Astrocyte of the hippocampus (primary cell): ENCODE data around the gene LRBA.

Experiments used
- DNase-seq: peaks from one replicate; pipeline ENCODE4 v3.0.0; 2011; ENCODE audit warnings: low read depth, low spot score

Gene LRBA

DNA sequence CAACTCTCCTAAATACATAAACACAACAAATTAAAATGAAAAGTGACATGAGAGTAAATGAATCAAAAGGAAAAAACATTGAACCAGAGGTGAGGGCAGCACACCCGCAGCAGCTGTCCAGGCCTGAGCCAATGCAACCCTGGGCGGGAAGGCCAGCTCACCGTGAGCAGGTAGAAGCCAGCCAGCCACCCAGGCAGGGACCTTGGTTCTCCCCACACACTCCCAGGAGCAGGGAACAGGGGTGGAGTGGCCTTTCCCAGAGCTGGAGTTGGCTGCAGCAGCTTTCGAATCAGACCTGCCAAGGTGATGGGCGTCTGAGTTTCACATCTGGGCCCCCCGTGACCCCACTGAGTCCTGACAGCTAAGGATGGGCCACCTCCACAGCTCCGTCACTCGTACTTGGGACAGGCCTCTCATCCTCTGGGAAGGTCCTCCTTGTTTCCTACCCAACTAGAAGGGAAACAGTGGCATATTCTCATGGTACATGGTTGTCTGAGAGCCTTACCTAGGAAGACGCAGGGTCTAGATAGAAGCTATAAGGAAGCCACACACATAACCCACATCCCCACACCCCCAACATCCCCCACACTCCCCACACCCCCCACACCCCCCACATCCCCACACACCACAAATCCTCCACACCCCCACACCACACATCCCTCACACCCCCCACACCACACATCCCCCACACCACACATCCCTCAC, 764.6 kb downstream of the LRBA start:
- no peak for DNase-seq

DNA sequence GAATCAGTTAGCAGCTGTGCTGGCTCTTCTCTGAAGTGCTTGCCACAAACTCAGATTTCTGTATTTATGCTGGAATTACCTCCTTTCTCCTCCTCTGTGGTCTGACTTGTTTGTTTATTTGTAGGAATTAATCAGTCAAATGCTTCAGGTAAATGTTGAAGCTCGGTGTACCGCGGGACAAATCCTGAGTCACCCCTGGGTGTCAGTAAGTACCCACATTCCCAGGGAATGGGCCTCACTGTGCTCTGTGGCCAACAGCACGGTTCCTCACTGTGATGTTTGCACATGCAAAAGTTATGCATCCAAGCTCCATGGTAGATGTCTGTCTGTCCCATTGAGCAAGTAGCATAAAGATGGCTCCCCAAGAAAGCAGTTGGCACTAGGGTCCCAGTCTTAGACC, 766.9 kb downstream of the LRBA start:
- peak; percentile 68 for DNase-seq

DNA sequence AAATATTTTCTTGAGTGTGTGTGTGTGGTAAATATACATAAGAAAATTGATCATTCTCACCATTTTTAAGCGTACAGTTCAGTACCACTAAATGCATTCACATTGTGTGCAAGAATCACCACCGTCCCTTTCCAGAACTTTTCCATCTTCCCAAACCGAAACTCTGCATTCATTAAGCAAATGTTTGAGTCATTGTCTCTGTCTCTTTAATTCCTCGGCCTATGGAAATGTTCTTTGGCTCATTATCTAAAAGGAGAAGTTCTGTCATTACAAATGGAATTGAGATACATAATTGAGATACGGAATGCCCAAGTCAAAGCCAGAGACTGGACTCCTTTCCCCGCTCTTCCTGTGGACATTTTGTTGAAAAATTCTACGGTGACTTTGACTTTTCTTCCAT, 767.9 kb downstream of the LRBA start:
- DNase-seq, result no peak

DNA sequence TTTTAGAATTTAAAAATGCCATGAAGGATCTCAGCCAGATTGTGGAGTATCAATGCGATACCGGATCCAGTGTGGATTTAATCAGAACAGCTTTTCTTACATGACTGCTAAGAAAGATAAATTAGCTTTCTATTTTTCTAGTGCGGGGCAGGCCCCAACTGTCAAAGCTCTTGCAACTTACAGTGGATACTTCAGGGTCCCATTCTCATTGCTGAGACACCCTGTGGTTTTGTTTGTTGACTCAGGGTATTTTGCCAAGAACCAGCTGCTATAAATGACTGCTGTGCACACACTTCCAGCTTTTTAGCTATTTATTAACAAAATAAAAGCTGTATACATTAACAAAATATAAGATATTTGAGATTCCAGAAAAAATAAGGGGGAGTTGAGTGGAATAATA, 770.5 kb downstream of the LRBA start:
- peak; percentile 87 for DNase-seq

DNA sequence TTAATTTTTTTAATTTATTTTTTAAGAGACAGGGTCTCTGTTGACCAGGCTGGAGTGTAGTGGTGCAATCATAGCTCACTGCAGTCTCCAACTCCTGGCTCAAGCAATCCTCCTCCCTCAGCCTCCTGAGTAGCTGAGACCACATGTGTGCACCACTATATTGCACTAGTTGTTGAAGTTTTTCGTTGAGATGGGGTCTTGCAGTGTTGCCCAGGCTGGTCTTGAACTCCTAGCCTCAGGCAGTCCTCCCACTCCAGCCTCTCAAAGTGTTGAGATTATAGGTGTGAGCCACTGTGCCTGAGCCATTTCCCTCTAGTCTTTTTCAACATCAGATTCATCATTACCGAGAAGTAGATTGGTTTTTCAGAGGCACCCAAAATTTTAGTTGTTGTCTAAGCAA, 771.2 kb downstream of the LRBA start:
- no peak for DNase-seq

DNA sequence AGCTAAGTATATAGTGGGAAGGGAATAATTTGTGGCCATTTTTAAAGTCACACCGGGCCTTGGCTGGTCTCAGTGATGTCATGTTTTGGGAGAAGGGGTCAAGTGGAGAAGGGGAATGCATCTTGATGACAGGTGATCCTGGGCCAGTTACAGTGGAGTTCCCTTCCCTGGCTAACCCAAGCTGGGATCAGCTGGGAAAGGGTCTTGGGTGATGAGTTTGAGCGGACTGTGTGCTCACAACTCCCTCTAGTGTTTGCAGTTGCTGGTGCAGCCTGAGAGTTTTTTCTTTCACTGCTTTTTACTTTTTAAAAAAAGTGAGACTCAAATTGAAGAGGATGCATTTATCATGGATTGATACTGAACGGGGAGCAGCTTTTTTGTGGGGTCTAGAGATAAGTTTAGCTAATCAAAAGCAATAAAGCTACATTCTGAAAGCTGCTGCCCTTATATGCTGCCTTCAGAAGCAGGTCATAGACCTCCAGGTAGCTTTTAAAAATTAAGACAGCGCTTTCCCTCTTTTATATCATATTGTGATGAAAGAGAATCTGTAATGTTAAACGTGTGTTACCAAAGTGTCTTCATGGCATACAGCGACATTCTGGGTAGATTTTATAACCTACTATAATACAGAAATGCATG, 772.1 kb downstream of the LRBA start:
- peak; percentile 65 for DNase-seq

DNA sequence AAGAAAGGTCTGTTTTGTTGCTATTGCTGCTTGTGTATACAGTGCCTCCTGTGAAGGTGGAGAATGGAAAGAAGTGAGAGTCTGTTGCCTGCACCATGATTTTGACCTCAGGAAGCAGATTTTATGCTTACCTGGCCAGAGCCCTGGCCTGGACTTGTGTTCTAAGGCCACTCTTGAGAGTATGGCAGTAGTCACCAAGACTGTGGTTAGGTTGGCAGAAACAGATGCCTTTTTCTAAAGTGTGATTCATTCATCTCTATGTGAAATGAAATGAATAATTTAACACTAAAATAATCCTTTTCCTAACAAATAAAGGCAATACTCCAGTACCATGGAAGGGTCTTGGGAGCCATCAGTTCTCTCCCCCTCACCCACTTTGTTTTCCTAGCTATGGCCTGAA, 775.1 kb downstream of the LRBA start:
- DNase-seq, result peak; percentile 74

DNA sequence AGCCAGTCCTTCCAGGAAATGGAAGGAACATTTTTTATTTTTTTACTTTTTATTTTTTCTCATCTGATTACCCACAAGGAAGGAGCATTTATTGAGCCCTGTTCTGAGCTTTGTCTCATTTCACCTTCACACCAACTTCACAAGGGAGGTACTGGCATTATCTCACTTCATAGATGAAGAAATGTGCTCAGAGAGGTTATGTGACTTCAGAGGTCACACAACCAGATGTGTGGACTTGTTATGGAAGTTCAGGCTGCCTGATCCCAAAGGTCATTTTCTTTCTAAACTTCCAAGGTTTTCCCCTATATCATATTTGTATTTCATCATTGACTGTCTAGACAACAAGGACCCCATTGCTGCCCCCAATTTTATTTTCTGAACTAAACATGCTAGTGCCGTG, 776.5 kb downstream of the LRBA start:
- no peak for DNase-seq

DNA sequence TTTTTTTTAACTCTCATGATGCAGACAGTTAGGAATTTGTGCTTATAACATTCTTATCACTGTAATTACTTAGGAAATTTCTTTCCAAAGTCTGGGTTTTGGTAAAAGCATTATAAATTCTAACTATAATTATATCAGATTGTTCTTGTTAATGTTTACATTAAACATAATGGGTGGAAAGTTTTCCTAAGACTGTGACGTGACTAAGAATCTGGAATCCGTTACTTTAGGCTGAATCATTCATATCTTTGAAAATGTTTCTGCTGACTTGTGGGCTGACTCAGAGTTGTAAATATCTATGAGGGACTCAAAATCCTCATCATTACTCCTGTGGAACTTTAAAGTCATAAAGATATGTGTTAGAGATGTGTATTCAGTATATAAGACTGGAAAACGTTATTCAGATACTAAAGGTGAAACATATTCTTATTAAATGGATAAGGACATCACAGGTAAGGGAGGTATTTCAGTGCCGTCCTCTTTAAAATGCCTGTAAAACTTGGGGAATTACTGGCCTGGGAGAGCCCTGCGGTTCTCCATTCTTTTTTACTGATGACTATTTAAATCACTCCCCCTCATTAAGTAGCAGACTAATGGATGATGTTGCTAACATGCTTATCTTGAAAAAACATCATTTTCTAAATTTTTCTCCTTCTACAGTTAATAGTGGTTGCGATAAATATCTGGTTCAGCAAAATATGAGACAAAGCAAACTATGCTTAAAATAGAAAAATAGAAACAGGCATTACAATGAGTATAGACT, 777.8 kb downstream of the LRBA start:
- peak; percentile 83 for DNase-seq

DNA sequence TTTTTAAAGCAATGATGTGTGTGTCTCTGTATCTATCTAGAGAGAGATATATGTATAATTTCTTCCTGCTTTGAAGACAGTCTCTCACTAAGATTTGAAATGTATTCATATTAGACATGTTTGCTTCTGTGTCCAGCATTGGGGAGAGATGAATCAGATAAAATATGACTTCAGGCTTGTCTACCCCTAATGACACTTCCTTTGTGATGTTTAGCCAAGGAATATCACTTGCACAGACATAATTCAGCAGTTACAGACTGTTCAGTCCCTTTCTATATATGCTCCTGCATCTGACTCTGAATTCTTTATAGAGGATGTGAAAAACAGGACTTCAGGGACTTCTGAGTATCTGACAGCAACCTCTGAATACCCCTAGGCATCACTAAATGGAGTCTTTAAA, 778.5 kb downstream of the LRBA start:
- DNase-seq, result no peak

DNA sequence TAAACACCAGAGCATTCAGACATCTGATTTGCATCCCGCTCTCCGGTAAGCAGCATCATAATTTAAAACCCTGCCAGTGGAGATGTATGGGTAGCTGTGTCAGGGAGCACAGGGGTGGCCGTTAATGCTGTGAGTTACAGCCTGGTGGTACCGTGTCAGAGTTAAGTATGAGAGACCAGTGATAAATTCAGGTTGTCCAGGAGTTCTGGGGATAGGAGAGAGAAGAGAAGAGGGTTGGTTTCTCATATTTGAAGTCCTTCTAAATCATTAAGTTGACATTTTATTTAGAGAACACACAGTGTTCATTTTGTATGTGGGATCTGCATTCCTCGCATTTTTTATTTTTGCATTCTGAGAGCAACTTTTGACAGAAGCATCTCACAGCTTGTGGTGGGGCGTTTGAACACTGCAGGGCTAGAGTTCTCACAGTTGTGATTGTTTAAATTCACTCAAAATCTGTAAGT, 779.2 kb downstream of the LRBA start:
- peak; percentile 73 for DNase-seq

DNA sequence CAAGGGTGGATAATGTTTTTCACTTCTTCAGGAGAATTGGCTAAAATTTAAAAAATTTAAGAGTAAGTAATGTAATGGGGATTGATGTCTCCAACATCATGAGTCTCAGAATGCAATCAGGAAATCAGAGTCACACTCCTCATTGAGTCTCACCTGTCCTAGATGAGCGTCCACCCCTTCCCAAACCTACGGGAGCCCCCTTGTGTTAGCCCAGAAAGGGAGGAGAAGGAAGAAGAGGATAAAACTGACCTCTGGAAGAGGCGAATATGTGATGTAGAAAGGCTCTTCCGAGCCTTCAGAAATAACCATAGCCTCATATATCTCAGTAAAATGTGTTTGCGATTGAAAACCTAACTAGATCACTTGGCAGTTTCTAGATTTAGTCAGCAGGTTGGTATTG, 779.8 kb downstream of the LRBA start:
- no peak for DNase-seq

DNA sequence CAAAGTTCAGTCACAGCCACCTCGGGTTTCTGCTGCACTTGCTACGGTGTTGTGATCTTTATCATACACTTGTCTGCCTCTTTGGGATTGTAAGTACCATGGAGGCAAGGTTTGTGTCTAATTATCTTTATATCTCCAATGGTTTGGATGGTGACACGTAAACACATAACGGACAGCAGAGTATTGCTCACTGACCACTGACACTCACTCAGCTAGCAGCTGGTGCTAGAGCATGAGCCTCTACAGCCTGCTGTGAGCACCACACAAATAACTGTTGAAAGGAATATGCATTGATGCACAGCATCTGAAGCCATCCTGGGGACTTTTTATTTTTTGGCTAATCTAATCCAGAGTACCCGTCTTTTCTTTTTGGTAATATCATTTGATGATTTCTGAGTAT, 780.8 kb downstream of the LRBA start:
- no peak for DNase-seq

DNA sequence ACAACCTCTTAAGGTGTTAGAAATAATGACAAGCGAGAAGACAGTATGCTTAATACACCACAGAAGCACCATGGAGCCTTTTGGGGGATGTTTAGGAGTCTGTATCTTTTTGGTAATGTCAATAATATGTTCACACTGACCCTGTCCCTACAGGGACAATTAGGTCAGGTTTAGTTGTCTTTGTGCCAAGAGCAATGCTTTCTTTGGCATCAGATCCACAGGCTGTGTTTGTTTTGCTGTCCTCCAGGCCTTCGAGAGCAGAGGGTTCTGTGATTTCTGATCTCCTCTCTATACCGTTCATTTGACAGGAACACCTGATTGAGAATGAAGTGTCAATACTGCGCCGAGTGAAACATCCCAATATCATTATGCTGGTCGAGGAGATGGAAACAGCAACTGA, 783.1 kb downstream of the LRBA start:
- no peak for DNase-seq

DNA sequence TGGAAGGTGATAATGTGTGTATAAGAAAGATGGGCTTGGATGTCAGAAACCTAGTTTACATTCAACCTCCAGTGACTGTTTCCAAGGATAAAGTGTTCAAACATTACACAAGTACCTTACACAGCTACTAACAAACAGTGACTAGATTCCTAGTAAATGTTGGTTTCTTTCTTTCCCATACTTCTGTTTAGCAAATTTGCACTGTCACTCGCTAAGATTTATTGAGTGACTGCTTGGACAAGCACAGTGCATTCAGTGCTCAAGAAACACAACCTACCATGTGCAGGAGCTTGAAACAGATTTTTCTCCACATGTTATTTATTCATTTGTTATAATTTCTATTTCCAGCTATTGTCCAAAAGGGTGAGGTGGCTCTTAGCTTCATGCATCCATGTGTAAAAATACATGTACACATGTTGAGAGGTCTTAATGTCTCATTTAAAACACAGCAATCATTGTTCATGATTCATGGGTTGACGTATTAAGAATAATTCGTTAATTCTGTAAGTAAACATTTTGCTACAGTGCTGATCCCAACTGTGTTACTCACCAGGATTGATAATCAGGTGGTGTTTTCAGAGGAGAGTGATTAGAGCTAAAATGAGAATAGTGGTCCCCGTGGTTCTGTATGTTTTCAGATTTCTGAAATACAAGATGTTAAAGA, 783.8 kb downstream of the LRBA start:
- DNase-seq, result no peak

DNA sequence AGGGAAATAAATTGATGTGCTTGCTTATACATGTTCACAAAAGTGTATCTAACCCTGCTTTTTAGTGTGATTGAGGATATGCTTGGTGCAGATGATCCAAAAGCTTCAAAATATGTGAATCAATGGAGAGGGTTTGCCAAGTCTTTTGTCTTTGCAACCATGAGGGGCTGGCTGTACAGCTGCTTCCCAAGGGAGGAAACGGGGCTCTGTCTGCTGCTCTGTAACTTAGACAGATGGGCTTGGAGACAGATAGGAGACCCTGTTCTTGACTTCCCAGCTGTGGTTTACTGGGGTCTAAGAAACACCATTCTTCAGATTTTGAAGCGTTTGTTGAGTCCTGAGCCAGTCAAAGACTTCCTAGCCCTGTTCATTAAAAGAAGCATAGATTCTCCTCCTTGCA, 784.5 kb downstream of the LRBA start:
- no peak for DNase-seq

DNA sequence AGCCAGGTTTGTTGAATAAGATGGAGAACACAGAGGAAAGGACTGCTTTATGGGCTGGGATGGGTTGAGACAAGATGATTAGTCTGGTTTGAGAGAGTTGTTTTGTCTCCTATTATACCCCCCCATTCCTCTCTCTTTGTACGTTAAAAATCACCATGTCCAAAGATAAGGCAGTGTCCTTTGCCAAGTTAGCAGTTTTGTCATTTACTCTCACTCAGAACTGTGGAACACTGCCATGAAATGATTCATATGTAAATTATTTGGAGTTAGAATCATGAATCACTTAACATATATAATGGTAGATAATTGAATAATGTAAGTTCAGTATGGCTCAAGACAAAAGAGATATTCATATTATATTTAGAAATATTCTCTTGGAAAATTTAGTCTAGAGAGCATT, 785.6 kb downstream of the LRBA start:
- peak; percentile 75 for DNase-seq

DNA sequence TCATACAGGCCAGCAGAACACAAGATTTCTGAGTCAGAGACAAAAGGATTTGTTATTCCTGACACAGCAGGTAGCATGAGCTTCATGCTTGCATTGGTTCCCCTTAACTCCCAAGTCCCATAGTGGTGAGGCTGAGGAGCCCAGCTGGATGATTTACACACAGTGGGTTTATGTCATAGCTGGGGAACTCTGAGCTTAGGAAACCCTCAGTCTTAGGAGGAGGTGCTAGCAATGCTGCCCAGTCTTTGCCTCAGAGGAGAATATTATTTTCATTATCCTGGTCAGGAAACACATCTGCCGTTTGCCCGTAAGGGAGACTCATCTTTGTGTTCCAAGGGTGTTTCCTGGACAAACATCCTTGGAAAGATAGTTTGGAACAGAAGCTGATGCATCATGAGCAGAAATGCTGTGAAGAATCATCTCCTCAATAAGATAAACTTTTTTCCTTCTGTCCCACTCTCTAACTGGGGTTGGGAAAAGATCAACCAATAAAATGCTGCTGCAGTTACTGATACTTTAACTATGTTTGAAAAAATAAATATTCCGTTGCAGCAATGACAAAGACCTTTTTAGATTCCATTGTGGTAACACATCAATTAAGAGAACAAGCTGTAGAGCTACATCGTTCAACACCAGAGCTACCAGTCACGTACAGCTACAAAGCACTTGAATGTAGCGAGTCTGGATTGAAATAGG, 790.0 kb downstream of the LRBA start:
- DNase-seq, result peak; percentile 69

DNA sequence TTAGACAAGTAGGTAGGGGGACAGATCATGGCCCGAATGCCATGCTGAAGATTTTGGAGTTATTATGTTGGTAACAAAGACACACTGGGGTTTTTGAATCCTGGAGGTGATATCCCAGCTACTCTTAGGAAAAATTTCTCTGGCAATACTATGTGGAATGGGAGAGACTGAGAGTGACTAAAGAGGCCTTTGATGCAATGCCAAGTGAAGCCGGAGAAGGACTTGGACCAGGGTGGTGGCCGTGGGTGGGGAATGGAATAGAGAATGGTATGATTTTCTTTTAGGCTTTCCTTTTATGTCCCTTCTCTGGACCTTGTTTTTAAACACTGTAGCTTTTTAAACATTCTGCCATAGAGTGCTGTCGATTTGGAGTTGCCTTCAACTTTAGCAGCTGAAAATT, 795.2 kb downstream of the LRBA start:
- DNase-seq, result peak; percentile 61

DNA sequence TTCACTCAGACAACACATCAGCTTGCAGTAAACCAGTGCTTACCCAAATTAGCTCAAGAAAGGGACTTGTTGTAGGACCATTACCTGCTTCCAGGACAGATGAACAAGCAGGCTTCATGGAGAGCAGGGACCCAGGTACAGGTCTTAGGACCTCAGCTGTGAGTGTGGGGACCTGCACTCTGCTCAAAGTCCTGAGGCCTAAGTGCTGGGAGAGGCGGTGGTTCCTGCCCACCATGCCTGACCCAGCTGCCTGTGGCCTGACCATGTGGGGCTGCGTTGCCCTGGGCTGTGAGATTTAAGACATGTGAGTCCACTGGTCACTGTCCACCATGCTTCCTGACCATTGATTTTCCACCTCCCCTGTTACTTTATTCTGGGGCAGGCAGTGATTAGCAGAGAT, 796.6 kb downstream of the LRBA start:
- no peak for DNase-seq

DNA sequence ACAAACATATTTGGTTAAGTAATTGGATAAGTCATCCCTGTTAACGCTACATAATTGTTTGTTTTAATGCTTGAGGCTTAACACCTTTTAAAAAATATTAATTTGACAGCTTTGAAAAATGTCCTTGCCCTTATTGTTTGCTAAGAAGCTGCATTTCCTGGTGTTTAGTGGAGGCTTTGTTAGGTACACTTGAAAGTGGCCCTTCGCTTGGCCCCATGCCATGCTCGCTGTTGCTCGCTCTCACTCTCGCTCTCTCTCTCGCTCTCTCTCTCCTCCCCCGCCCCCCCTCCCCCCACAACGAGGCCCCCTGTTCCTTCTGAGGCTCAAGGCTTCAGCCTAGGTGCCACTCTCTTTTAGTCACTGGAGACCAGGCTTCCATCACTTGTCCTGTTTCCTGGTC, 797.3 kb downstream of the LRBA start:
- DNase-seq, result no peak

DNA sequence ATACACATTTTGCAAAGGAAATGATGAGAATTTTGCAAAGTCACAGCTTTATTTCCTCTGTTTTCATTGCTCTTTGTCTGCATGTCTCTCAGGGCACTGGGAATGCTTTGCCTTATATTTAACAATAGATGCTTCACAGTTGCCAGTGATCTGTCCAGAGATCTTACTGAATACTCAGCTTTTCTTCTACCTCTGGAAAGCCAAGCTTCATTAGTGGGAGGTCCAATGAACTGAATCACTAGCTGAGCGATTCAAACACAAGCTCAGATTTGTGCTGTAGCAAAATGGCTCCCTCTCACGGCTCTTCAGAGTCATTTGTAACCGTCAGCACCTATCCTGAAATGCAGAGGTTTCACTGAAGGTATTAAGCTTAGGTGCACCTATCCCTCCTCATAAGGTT, 797.9 kb downstream of the LRBA start:
- DNase-seq, result peak; percentile 87
